Right hindlimb (tissue), 1 donor: ENCODE data around the gene NME7.
A peak's percentile ranks its signal among the peaks of the same experiment; 100 is the strongest.

ENCODE experiments used
- DNase-seq: peaks from one replicate; pipeline ENCODE4 v3.0.0-alpha.2; 2018

NME7 gene

GRCh38 chr1:169102567-169102966 lies 265.0 kb downstream of the NME7 start:
- peak; percentile 58 for DNase-seq

DNA sequence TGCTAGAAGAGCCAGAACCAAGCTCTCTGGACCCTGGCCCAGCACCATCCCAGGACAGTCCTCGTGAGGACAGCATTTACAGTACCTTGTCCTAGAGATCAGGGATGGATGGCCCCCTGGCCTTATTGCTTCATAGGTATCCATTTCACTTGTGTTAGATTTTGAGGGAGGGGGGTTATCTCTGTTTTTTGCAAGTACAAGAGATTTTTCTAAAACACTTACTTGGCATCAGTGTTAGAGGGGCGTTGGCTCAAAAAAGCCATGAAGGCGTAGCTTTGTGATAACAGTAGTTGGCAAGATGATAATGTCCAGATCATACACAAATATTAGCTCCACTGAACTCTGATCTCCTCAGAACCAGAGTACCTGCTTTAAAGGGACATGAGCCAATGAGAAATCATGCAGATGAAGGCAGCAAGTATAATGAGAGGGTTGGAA lies 266.9 kb downstream of the NME7 start:
- DNase-seq = no peak

- DNase-seq = no peak
Observed at GRCh38 chr1:169100208-169100607, 267.4 kb downstream of the NME7 start.

GRCh38 chr1:169099561-169099960 lies 268.0 kb downstream of the NME7 start:
- DNase-seq = no peak

GRCh38 chr1:169098380-169098779 lies 269.2 kb downstream of the NME7 start:
- no peak for DNase-seq

- DNase-seq = no peak
Observed at GRCh38 chr1:169094897-169095569, 272.6 kb downstream of the NME7 start.

- no peak for DNase-seq
Observed at GRCh38 chr1:169092399-169092798, 275.2 kb downstream of the NME7 start.

DNA sequence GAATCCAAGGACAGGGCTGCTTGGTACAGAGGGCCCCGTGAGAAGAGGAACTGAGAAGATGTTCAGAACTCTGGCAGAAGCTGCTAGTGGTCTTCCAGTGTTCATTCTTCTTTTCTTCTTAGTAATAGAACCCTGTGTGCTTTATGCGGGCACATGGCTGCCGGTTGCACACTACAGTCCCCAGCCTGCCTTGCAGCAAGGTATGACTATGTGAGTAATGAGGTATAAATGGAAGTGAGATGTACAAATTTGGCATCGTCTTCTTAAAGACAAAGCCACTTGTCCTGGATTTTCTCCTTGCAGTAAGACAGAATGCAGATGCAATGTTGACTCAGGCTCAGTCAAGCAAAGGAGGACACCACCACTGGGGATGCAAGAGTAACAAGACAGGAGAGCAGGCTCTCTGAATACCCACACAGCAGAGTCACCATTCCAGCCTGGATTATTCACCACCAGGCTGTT lies 276.1 kb downstream of the NME7 start:
- no peak for DNase-seq

GRCh38 chr1:169090900-169091311 lies 276.7 kb downstream of the NME7 start:
- DNase-seq = no peak

- no peak for DNase-seq
Observed at GRCh38 chr1:169090308-169090899, 277.2 kb downstream of the NME7 start.

DNA sequence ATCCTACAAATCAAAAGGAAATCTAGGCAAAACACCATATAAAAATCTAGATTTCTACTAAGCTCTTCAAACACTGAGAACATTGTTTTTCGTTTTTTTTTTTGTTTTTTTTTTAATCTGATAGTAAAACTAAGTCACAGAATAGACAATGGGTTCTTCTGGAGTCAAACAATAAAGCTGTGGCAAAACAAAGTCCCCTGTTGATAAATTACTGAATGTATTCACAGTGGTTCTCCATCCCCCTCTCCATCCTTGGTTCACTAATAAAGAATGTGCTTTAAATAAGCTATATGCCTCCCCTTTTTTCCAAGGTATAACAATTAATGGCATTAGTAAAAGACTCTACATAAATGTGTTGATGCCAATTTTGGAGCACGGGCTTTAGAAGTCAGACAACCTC lies 277.8 kb downstream of the NME7 start:
- DNase-seq = no peak

DNA sequence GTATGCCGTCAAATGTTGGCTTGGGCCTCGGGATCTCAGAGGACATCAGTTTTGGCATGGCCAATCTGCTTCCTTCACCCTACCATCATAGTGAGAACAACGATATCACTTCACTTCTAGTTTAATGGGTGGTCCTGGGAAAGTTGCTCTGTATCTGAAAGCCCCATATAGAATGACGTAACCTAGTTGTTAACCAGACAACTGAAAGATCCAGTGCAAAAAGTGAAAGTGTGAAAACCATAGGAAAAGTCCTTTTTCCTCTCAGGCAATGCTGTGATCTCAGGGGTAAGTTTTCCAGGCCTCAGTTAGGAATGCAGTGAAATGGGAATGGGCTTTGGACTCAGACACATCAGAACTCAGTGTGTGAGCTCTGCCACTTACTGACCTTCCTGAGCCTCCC lies 279.7 kb downstream of the NME7 start:
- DNase-seq = no peak

DNA sequence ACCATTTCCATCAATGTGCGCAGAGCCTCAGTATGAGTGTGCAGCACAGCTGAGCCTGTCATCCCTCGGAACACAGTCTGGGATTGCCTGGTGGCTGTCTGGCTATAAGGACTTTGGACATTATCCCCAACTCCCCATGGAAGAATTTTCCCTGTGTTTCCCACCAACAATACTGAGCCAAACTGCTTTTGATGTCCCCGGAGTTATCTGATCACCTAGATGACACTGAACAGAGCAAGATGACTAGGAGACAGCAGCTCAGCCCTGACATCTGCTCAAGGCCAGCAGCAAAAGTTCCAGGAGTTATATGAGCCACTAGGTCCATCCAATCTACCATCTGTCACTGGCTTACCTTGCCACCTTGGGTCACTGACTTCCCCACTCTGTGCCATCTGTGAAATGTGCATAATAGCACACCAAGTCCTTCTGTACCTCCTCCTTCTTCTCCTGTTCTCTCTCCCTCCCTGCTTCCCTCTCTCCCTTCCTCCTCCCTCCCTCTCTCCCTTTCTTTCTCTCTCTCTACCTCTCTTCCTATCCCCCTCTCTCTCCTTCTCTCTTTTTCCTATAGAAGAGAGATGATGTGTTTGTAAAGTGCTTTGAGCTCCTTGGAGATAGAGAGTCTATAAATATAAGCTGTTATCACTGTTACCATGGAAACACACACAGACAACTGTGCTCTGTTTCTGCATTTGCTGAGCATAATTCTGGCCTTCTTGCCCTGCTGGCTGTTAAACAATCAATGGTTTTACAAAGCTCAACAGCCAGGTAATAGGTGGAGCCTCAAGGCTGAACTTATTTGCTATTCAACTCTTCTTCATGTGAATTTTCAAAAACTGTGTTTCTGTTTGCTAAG lies 280.8 kb downstream of the NME7 start:
- DNase-seq = no peak

DNA sequence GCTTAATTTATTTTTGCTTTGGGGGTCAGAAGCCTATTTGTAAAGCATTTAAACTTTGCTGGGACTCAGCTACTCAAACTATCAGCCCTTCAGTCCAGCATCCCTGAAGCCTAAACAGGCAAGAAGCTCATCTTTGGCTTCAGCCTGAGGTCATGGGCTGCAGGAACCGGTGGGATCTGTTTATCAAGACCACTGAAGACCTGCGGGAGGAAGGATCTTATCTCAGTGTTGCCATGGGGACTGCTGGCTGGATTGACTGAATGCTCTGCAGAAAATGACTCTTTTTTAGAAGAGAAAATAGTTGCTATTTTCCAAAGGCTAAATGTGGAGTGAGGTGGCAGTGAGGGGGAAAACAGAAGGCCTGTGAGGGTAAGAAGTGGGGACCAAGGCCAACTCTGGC lies 281.7 kb downstream of the NME7 start:
- DNase-seq = no peak
